Hematopoietic multipotent progenitor cell treated with erythropoietin and hydrocortisone succinate and interleukin-3 and kit ligand, for 17 days (in vitro differentiated cells): Measurements from ENCODE around the gene ITPR2.
A peak's percentile ranks its signal among the peaks of the same experiment; 100 is the strongest.
"Not testable (repeated sequence)": the region's sequence is repeated elsewhere in the genome, so short reads cannot be mapped to it uniquely, and the experiment has no call there.

Experiments
- DNase-seq: peaks from one replicate; pipeline ENCODE4 v3.0.0-alpha.2; 2015; ENCODE audit warnings: low spot score

ITPR2 gene

DNA sequence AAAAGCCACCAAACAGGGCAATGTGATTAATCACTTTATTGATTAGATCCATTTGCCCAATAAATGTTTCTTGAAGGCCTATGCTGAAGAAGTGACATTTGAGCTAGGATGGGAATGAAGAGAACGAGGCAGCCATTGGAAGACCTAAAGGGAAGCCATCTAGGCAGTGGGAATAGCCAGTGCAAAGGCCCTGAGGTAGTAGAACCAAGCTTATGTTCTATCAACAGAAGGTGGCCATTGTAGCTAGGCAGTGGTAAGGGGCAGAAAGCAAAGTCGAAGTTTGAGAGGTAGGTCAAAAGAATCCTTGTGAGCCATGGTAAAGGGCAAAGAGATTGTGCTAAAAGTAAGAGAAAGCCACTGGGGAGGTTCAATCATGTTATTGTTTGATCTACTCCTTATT is 173.1 kb downstream of the ITPR2 start:
- DNase-seq = no peak

GRCh38 chr12:26658991-26659390 is 174.0 kb downstream of the ITPR2 start:
- no peak for DNase-seq

DNA sequence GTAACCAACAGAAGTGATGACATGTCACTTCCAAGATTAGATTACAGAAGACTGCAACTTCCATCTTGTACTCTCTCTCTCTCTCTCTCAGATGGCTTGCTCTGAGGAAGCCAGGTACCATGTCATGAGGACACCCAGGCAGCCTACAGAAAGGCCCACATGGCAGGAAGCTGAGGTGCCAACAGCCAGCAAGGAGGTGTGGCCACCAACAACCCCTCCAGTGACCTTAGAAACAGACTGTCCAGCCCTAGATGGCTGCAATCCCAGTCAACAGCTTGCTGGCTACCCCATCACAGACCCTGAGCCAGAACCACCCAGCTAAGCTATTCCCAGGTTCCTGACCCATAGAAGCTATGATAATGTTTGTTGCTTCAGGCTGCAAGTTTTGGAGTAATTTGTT is 178.4 kb downstream of the ITPR2 start:
- no peak for DNase-seq

DNA sequence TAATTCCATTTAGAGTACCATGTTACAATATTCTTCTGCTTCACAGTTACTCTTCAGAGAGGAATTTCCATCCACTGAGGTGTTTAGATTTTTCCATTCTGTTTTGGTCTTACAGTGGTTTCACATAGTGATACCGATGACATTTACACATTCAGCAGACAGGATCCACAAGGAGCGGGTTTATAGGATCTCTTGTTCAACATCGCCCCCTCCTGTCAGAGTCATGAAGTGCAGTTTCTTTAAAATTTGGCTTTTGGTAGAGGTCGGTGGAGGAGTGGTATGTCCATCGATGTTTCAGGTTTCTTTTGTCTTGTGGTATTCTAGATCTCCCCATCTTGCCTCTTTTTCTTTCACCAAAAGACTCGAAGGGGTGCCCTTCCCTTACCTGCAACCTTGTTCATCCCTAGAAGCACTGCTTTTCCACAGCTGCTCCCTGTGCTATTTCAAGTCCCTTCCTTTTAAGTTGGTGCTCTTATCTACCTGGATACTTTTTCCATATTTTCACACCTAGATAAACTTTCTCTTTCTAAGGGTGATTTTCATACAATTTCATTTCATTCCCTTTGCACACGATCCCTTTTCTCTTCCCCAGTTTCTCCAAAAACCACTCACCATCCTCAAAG is 181.3 kb downstream of the ITPR2 start:
- DNase-seq = peak; percentile 64

GRCh38 chr12:26651036-26651435 is 182.0 kb downstream of the ITPR2 start:
- DNase-seq = no peak

- no peak for DNase-seq
Observed at GRCh38 chr12:26648999-26649398, 184.0 kb downstream of the ITPR2 start.

DNA sequence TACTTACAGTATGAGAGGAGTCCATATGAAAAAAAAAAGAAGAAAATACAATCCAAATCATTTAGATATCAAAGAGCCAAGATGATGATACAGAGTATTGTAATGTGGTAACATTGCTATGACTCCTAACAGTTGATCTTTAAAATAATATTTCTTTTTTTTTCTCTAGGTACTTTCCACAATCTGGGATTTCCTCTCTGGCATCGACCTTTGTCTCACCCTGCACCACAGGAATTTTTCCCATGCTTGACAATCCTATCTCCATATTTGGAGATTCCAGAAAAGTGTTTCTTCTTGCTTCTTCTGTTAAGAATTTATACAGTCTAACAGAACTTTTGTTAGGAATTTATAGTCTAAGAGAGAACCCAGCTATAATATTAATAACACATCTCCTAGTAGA is 184.4 kb downstream of the ITPR2 start:
- no peak for DNase-seq

DNA sequence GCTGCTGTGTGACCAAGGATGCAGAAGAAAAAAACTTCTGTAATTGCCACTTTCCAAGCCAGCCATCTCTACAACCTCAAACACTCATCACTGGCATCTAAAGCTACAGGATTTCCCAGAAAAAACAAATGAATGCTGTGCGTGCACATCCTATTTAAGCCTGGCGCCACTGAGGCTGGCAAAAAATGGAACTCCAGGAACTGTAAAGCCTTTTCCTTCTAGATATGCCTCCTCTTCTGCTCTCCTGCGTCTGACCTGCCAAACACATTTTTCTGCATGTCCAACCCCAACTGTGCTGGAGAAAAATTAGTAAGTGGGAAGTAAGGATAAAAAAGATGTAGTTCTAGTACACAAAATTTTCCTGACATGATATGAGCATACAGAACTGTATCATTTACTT is 184.9 kb downstream of the ITPR2 start:
- no peak for DNase-seq

GRCh38 chr12:26647088-26647487 is 185.9 kb downstream of the ITPR2 start:
- DNase-seq = no peak

- no peak for DNase-seq
Observed at GRCh38 chr12:26646571-26646970, 186.4 kb downstream of the ITPR2 start.

GRCh38 chr12:26644376-26644775 is 188.6 kb downstream of the ITPR2 start:
- DNase-seq = not testable (repeated sequence)

- DNase-seq = no peak
Observed at GRCh38 chr12:26643532-26644315, 189.3 kb downstream of the ITPR2 start.

DNA sequence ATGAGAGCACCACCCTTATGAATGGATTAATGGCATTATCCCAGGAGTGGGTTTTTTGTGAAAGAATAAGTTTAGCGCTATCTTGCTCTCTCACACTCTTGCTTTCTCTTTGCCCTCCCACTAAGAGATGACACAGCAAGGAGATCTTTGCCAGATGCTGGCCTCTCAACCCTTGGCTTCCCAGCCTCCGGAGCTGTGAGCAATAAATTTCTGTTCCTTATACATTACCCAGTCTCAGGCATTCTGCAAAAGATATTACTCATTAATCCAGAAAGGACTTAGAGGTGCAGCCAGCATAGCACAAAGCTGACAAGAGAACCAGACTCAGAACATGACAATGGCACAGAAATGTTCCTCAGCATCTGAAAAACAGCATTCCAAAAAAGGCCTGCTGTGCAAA is 190.6 kb downstream of the ITPR2 start:
- DNase-seq = no peak

GRCh38 chr12:26636710-26637328 is 196.2 kb downstream of the ITPR2 start:
- DNase-seq = no peak

GRCh38 chr12:26633591-26634210 is 199.3 kb downstream of the ITPR2 start:
- no peak for DNase-seq

- DNase-seq = no peak
Observed at GRCh38 chr12:26632756-26633155, 200.2 kb downstream of the ITPR2 start.

GRCh38 chr12:26631846-26632245 is 201.1 kb downstream of the ITPR2 start:
- DNase-seq = no peak

- no peak for DNase-seq
Observed at GRCh38 chr12:26630546-26631027, 202.4 kb downstream of the ITPR2 start.

DNA sequence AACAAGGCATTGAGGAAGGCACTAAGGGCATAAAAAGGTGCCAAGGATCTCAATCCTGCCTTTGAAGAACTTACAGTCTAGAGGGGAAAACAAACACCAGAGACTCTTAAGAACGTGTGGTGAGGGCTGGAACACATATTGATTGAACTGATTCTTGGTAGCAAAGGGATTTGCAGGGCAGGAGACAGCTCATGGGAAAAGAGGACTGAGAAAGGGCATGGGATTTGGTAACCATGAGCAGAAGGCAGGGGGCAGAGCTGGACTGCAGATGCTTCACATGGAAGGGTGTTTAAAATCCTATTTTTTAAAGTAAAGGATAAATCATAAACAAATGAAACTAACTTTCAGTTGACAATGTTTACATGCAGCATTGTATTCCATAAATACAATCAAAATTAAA is 203.1 kb downstream of the ITPR2 start:
- no peak for DNase-seq

DNA sequence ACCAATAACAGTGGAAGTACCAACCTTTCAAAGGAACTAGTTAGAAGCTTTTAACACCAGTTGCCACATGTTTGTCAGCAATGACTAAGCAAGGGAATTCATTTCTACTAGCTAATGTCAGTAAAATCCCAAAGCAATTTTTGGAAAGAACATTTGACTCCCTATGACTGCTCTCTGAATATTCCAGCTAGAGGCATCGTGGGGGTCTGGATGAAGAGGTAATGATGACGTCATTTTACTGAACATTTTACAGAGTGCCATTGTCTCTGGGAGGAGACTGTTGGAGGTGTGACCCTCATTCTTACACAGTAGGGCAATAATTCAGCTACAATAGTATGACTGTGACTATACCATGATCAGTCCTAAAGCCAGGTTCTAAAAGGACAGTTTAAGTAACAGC is 204.8 kb downstream of the ITPR2 start:
- DNase-seq = no peak

- no peak for DNase-seq
Observed at GRCh38 chr12:26627335-26627734, 205.7 kb downstream of the ITPR2 start.

DNA sequence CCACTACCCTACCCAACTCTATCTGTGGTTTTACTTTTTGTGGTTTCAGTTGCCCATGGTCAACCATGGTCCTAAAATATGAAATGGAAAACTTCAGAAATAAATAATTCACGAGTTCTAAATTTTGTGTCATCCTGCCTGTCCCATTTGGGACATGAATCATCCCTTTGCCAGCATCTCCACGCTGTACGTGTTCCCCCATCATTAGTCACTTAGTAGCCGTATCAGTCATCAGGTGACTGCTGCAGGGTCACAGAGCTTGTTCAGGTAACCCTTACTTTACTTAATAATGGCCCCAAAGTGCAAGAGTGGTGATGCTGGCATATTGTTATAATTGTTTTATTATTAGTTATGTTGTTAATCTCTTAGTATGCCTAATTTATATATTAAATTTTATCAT is 209.9 kb downstream of the ITPR2 start:
- DNase-seq = no peak

GRCh38 chr12:26622601-26623000 is 210.4 kb downstream of the ITPR2 start:
- no peak for DNase-seq
